Gastroesophageal sphincter (tissue), 4 donors: ENCODE measurements around the gene METTL4. TPM values are rescaled to one million over a fixed set of nuclear protein-coding genes. Genes with fewer than 3 reads are reported as not detected.
A peak's percentile ranks its signal among the peaks of the same experiment; 100 is the strongest.

Experiments
- ATAC-seq: fragments of 150-250 bp; one replicate; pipeline ENCODE4 v1.9.1; 2016; ENCODE audit warnings: mild to moderate bottlenecking, moderate library complexity
- H3K27ac ChIP-seq, 4 donors: fragments of 200-600 bp; sonication (generic) in 3 of 4; 1 replicate in 3 of 4; 2 replicates in 1 of 4; pipeline ENCODE4 v1.5.1; 2016 to 2019
- H3K27me3 ChIP-seq: fragments of 200-600 bp; sonication (generic); one replicate; pipeline ENCODE4 v1.5.1; 2019
- H3K36me3 ChIP-seq, 2 donors: fragments of 200-600 bp; sonication (generic); one replicate each; pipeline ENCODE4 v1.5.1; 2019; ENCODE audit warnings: control low read depth in 1 of 2
- H3K4me1 ChIP-seq, 3 donors: fragments of 200-600 bp; sonication (generic); 1 replicate in 2 of 3; 2 replicates in 1 of 3; pipeline ENCODE4 v1.5.1; 2016 to 2019; ENCODE audit warnings: control low read depth in 2 of 3
- H3K4me3 ChIP-seq, 2 donors: fragments of 200-600 bp; sonication (generic); one replicate each; pipeline ENCODE4 v1.5.1; 2019; ENCODE audit warnings: mild to moderate bottlenecking in 1 of 2, moderate library complexity in 1 of 2
- H3K9me3 ChIP-seq, 3 donors: fragments of 200-600 bp; sonication (generic); one replicate each; pipeline ENCODE4 v1.5.1; 2017 to 2019; ENCODE audit warnings: control low read depth in 2 of 3
- EP300 ChIP-seq: sonication (generic); formaldehyde crosslinking; IDR thresholded peaks from one replicate; pipeline ENCODE4 v1.6.1; 2017; ENCODE audit warnings: antibody characterized with exemption, mild to moderate bottlenecking
- POLR2A ChIP-seq, 2 donors: fragments of 450-650 bp; IDR thresholded peaks; one replicate each; pipeline ENCODE4 v1.6.1; 2017; ENCODE audit warnings: antibody characterized with exemption in 2 of 2, mild to moderate bottlenecking in 2 of 2, moderate library complexity in 1 of 2
- POLR2AphosphoS5 ChIP-seq: sonication (generic); formaldehyde crosslinking; IDR thresholded peaks from one replicate; pipeline ENCODE4 v1.6.1; 2017; ENCODE audit warnings: antibody characterized with exemption
- WGBS, 2 donors: methylation state at CpG; one replicate each; pipeline ENCODE4 v1.1.5; 2018; ENCODE audit warnings: low coverage in 1 of 2; 5-methylcytosine and 5-hydroxymethylcytosine counted together
- total RNA-seq, 4 donors: library from RNA; depleted of rRNA; stranded (reverse); fragments of >200 nt; gene quantifications; one replicate each; pipeline ENCODE4 v1.1.0, GENCODE V29; 2016
- TF ChIP-seq, protein P1 (sequence below), 4 experiments: fragments of 200-600 bp in 2 of 4; fragments of 450-650 bp in 2 of 4; sonication (generic) in 1 of 4; IDR thresholded peaks; one replicate each; pipeline ENCODE4 v1.5.1; 2017 to 2019; ENCODE audit warnings: antibody characterized with exemption in 4 of 4, mild to moderate bottlenecking in 2 of 4, moderate library complexity in 2 of 4

The METTL4 gene
- total RNA-seq, 4 donors from 2014 or later = 4.2 to 9.5 (median 5.4) TPM

- no peaks in the 10 kb centered on the region for H3K4me1 ChIP-seq
- no peaks in the 10 kb centered on the region for H3K27me3 ChIP-seq
- no peaks in the 10 kb centered on the region for H3K9me3 ChIP-seq
- peaks cover 0 to 29% of the 10 kb centered on the region in 2 donors for H3K36me3 ChIP-seq
- no peak overlapping the region for H3K27ac ChIP-seq
- WGBS, 2 donors = 78 to 88% methylated on average over 4 of the region's 4 CpGs
- H3K4me3 ChIP-seq = no peak overlapping the region
- no peak for ATAC-seq
- TF ChIP-seq EP300 = no peak
- no peak for TF ChIP-seq POLR2AphosphoS5
- TF ChIP-seq, protein P1, sequence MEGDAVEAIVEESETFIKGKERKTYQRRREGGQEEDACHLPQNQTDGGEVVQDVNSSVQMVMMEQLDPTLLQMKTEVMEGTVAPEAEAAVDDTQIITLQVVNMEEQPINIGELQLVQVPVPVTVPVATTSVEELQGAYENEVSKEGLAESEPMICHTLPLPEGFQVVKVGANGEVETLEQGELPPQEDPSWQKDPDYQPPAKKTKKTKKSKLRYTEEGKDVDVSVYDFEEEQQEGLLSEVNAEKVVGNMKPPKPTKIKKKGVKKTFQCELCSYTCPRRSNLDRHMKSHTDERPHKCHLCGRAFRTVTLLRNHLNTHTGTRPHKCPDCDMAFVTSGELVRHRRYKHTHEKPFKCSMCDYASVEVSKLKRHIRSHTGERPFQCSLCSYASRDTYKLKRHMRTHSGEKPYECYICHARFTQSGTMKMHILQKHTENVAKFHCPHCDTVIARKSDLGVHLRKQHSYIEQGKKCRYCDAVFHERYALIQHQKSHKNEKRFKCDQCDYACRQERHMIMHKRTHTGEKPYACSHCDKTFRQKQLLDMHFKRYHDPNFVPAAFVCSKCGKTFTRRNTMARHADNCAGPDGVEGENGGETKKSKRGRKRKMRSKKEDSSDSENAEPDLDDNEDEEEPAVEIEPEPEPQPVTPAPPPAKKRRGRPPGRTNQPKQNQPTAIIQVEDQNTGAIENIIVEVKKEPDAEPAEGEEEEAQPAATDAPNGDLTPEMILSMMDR (IDR thresholded peaks at IDR 0.05) = no peak
- TF ChIP-seq POLR2A (IDR thresholded peaks at IDR 0.05) = no peak
Observed at GRCh38 chr18:2554696-2555095, 16.6 kb downstream of the METTL4 start.

- Histone ChIP-seq H3K36me3 (peaks cover 0 to 43% of the 10 kb centered on the region in 2 donors), H3K4me1 (no peaks in the 10 kb centered on the region), H3K27ac (no peak overlapping the region), H3K27me3 (no peaks in the 10 kb centered on the region), H3K9me3 (no peaks in the 10 kb centered on the region), H3K4me3 (no peak overlapping the region)
- no peak for ATAC-seq
- WGBS, 2 donors = 100% methylated on average over 2 of the region's 3 CpGs; no CpG with 5 or more reads in 1 of the 2 donors
- TF ChIP-seq POLR2AphosphoS5 = no peak
- no peak for TF ChIP-seq EP300
- TF ChIP-seq POLR2A (IDR thresholded peaks at IDR 0.05) = no peak
- TF ChIP-seq, protein P1 (IDR thresholded peaks at IDR 0.05) = no peak
Observed at GRCh38 chr18:2551425-2551824, 19.9 kb downstream of the METTL4 start.

DNA sequence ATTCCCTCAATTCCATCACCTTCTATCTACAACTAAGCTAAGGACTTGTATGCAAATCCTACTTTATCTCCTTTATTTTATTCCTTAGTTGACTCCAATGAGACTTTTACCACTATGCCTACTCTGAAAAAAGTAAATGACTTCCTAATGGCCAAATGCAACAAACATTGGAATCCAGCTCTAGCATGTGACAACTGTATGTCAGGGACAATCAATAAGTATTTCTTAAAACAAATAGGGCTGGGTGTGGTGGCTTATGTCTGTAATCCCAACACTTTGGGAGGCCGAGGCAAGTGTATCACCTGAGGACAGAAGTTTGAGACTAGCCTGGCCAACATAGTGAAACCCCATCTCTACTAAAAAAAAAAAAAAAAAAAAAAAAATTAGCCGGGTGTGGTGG is 21.8 kb downstream of the METTL4 start:
- H3K27me3 ChIP-seq = no peaks in the 10 kb centered on the region
- H3K4me1 ChIP-seq = no peaks in the 10 kb centered on the region
- ATAC-seq = no peak
- H3K36me3 ChIP-seq = peaks cover 0 to 43% of the 10 kb centered on the region in 2 donors
- no peaks in the 10 kb centered on the region for H3K9me3 ChIP-seq
- no peak overlapping the region for H3K4me3 ChIP-seq
- TF ChIP-seq, protein P1 (IDR thresholded peaks at IDR 0.05) = no peak
- TF ChIP-seq EP300 (no peak), POLR2A (IDR thresholded peaks at IDR 0.05) (no peak), POLR2AphosphoS5 (no peak)
- no peak overlapping the region for H3K27ac ChIP-seq
- 100% methylated on average over 1 of the region's 2 CpGs; no CpG with 5 or more reads in 1 of the 2 donors for WGBS, 2 donors

DNA sequence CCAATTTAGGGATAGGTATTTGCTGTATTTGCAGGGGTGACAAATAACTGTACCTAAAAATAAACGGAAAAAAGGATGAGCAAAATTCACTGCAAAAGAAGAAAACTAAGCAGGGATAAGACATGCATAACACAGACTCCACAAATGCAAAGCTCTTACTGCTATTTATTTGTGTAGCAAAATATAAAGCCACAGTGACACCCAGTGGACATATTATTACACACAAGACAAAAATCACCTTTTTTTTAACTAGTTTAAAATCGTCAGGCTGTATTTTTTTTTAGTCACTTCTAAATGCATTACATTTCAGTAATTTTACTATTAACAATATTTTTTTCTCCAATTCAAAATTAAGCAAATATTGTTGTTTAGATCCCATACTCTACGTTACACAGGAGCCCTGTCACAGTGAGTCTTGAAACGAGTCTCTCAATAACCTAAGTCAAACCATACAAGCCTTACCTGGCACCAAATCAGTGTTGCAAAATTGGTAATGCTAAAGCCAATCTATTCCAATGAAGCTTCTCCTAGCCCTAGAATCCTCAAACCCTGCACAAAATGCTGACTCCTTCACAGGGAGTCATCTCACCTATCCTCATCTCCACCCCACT is 23.7 kb downstream of the METTL4 start:
- no peak for ATAC-seq
- H3K4me1 ChIP-seq = no peaks in the 10 kb centered on the region
- H3K9me3 ChIP-seq = no peaks in the 10 kb centered on the region
- peaks cover 0 to 43% of the 10 kb centered on the region in 2 donors for H3K36me3 ChIP-seq
- H3K27ac ChIP-seq = no peak overlapping the region
- no peaks in the 10 kb centered on the region for H3K27me3 ChIP-seq
- no peak overlapping the region for H3K4me3 ChIP-seq
- 23 to 44% methylated on average over 2 to 4 of the region's 4 CpGs for WGBS, 2 donors
- no peak for TF ChIP-seq POLR2AphosphoS5
- TF ChIP-seq, protein P1 (IDR thresholded peaks at IDR 0.05) = peak; percentile 38 to 56 (median 48)
- no peak for TF ChIP-seq EP300
- TF ChIP-seq POLR2A (IDR thresholded peaks at IDR 0.05) = no peak

- Histone ChIP-seq H3K27me3 (no peaks in the 10 kb centered on the region), H3K9me3 (no peaks in the 10 kb centered on the region), H3K27ac (no peak overlapping the region), H3K4me3 (no peak overlapping the region), H3K4me1 (no peaks in the 10 kb centered on the region), H3K36me3 (peaks cover 0 to 24% of the 10 kb centered on the region in 2 donors)
- no peak for TF ChIP-seq EP300
- TF ChIP-seq, protein P1 (IDR thresholded peaks at IDR 0.05) = no peak
- TF ChIP-seq POLR2A (IDR thresholded peaks at IDR 0.05) = no peak
- no peak for TF ChIP-seq POLR2AphosphoS5
- ATAC-seq = no peak
- 60 to 63% methylated on average over 2 of the region's 2 CpGs for WGBS, 2 donors
Observed at GRCh38 chr18:2545155-2545554, 26.1 kb downstream of the METTL4 start.
